ENCODE measurements around the gene KLKB1.
"Not testable (repeated sequence)": the region's sequence is repeated elsewhere in the genome, so short reads cannot be mapped to it uniquely, and the experiment has no call there.

The KLKB1 gene

DNA sequence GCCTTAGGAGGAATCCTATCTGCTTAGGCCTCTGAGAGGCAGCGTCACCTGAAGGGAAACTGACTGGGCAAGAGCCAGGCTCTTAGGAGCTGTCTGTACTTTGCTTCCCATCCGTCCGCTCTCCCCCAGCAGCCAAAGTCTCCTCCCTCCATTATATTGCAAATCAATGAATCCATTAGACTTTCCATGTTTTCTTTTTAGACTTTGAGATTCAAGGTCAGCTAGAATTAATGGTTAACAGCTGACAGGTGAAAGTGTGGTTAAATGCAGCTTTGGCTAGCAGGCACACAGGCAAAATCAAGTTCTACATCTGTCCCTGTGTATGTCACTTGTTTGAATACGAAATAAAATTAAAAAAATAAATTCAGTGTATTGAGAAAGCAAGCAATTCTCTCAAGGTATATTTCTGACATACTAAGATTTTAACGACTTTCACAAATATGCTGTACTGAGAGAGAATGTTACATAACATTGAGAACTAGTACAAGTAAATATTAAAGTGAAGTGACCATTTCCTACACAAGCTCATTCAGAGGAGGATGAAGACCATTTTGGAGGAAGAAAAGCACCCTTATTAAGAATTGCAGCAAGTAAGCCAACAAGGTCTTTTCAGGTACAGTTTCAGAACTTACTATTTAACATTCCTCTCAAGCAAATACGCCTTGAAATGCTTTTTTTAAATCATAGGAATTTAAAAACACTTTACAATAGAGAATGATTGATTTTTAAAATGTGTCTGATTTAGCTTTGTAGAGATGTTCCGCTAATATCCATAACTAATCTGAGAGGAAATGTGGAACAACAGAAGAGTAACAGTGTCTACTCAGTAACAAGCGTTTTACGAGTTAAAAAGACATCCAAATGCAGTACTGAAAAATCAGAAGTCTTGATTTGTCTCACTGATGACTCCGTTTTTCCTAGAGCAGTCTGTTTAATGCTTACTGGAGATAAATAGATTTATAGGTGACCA lies 38.7 kb downstream of the KLKB1 start, which contains the start of gene F11:
TSS of gene F11 (plus strand) at position 507 of the 970 bp plus-strand sequence. CDS start 948 bp downstream, outside the sequence.
- FAIRE-seq = no peak

DNA sequence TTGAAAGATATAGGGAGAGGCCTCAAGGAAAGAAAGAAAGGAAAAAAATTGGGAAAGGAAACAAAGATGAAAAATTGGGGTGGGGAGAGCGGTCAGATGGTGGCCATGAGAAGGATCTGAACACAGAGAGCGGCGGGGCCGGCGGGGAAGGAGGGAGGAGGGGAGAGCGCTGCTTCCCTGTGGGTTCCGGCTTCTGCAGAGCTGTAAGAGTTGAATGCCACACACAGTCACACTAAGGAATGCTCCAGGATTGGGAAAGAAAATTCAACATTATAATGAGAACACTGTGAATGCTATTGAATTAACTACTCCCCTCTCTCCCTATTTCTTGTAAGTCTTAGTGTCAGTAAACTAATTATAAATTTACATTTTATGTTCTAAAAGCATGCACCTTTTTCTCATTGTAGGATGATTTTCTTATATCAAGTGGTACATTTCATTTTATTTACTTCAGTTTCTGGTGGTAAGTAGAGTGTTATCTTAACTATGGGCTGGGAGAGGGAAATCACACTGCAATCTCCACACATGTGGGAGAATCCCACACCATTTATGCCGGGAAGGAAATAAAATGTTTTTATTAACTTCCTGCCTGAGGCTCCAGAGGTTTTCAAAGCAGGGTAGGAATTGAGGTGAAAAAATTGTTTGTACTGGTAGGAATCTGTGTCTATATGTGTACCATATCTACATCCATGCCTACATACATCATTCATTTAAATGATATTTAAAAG lies 39.6 kb downstream of the KLKB1 start:
- no peak for FAIRE-seq

DNA sequence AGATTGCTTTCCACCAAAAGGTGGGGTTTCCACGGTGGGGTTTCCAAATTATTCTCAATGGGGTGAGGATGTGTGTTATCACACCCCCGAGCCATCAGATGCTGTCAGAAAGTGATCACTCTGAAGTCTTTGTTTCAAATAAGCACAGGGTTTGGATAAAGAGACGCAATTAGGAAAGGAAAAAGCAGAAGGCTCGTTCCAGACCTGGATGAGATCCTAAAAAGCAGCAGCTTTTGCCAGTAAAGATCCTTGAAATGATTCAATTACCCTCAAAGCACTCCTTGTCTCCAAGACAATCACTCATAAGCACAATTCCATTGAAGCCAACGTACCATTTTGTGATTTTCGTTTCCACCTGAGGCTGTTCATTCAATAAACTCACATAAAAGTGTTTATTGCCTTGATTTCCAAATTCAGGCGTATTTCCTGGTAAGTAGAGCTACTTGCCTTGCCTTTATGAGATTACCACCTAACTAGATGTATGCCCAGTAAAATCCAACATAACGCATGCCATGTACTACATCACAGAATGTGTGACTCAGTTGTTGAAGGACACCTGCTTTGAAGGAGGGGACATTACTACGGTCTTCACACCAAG lies 43.9 kb downstream of the KLKB1 start:
- no peak for FAIRE-seq

GRCh38 chr4:186272699-186273391 lies 45.5 kb downstream of the KLKB1 start:
- no peak for FAIRE-seq

DNA sequence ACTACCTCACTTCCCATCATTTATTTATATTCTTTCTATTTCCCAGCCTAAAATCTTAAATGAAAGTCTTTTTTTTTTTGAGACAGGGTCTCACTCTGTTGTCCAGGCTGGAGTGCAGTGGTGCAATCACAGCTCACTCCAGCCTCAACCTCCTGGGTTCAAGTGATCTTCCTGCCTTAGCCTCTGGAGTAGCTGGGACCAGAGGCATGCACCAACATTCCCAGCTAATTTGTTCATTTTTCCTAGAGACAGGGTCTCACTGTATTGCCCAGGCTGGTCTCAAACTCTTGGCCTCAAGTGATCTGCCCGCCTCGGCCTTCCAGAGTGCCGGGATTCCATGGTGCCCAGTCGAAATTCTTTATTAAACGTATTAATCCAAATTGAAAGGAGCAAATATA lies 46.1 kb downstream of the KLKB1 start:
- FAIRE-seq = not testable (repeated sequence)

GRCh38 chr4:186283311-186283710 lies 56.0 kb downstream of the KLKB1 start:
- FAIRE-seq = no peak

GRCh38 chr4:186285147-186285546 lies 57.8 kb downstream of the KLKB1 start:
- no peak for FAIRE-seq

GRCh38 chr4:186286581-186286980 lies 59.3 kb downstream of the KLKB1 start:
- no peak for FAIRE-seq

DNA sequence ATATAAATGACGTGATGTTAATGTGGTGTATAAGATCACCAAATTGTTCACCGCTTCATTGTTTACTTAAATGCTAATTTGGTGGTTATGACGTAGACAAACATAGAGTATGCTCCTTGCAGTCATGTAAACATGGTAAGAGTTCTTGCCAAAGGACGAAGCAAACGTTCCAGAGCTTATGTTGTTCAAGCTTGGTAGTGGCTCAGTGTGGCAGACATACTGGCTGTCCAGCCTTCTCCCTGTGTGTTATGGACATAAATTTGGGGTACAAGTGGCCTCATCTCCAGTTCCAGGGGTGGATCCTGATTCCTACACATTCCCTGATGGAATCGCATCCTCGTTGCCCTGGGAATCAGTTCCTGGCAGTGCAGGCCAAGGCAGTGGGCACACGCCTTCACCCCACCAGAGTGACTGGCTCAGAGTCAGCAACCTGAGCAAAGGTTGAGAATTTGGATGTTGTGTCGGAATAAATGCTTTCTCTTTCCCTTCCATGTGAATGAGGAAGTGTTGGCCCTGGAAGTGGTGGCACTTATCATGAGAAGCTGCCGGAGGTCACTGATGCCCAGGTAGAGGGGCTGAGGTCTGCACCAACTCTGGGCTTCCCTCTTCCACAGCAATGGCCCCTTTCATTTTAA lies 64.1 kb downstream of the KLKB1 start:
- no peak for FAIRE-seq

GRCh38 chr4:186294160-186294559 lies 66.9 kb downstream of the KLKB1 start:
- FAIRE-seq = no peak

DNA sequence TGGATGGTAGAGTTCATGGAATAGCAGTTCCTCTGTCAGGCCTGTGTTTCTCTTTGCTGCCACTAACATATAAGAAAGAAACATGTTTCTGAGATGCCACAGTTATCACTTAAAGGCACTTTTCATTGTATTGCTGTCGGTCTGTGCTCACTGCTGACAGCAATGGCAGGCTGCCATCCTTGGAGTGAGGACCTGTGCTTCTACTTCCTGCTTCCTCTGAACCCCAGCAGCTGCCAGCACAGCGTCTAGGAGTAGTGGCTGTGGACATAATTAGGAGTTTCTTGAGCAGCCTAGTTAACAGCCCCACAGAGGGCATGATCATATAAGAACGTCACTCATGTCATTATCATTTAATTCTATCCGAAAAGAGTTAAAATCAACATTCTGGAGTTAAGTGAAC lies 69.2 kb downstream of the KLKB1 start:
- no peak for FAIRE-seq

DNA sequence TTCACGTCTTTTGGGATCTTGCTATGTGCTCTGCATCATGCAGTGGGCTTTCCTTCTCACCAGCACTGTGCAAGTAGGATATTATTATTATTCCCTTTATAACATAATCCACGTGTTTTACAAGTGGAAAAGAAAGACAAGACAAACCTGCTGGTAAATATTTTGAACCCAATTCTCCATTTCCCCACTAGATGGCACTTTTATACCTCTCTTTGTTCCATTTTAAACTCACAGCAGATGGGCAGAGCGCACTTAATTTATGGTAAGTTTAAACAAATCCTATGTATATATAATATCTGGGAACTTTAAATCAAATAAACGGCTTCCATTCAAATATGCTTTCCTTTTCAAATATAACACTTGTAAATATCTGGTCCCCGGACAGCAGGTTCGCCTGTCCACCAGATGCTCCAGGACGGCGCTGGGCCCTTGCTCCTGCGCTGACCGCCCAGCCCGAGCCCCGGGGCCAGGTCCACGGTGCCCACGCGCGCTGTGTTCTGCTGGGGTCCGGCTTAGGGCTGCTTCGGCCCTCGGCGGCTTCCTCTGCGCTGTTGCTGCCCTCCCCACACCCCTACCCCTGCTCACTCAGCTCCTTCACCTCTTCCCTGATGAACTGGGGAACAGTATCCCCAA lies 69.8 kb downstream of the KLKB1 start:
- peak; percentile 90 for FAIRE-seq

DNA sequence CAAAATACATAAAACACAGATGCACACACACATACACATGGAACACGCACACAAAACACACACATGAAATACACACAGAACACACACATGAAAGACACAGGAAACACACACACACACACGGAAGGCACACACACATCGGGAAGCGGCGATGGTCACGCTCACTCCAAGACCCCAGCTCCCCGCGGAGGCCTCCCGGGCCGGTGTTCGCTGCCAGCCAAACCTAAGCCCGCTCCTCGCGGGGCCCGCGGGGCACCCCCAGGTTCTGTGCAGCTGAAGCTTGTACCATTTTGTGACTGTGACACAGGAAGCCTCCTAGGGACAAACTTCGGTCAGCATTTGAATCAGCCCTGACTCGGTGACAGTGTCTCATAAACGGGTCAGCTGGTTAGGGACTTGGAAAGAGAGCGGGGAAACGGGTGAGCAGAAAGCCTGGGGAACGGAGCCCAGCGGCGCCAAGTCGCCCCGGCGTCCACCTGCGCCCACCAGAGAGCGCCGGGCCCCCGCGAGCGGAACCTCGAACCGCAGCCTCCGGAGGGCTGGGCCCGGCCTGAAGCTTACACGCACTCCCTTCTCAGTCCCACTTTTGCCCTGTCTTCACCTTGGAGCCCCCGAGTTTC lies 70.8 kb downstream of the KLKB1 start:
- no peak for FAIRE-seq

DNA sequence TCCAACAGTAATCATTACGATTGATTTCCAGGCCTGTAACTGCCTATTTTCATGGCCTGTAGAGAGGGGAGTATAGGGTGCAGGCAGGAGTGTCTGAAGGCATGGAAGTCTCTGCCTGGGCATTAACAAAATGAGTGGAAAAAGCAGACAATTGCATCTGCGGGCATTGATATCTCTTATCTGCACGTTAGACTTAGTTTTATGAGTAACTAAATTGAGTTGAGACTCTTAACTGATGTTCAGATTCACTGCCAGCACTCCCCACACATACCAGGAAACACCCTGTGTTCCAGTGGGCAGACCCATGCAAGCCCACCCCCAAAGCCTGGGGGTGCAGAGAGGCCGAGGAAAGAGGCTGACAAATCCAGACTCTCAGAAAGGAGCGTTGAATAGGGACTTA lies 72.0 kb downstream of the KLKB1 start:
- FAIRE-seq = no peak

DNA sequence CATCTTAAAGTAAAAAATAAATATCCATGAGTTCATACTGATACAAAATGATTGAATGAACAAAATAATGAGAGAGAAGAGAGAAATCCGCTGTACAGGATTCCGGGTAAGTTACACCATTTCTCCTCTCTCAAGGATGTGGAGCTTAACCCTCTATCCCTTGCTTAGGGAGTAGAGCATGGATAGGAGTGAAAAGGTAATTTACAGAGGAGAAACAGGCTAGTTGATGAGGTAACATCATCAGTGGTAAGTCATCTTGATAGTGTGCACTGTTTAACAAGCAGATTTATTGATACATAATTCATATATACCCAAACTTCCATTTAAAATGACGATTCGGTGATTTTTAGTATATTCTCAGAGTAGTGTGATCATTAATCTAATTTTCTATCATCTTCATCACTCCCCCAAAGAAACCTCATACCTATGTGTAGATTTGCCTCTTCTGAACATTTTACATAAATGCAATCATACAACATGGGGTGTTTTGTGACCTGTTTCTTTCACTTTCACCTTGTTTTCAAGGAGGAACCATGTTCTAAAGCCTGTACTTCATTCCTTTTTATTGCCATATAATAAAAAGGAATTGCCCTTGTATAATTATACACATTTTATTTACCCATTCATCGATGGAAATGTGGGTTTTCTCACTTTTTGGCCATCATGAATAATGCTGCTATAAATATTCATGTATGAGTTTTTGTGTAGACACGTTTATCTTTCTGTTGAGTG lies 73.5 kb downstream of the KLKB1 start:
- no peak for FAIRE-seq

DNA sequence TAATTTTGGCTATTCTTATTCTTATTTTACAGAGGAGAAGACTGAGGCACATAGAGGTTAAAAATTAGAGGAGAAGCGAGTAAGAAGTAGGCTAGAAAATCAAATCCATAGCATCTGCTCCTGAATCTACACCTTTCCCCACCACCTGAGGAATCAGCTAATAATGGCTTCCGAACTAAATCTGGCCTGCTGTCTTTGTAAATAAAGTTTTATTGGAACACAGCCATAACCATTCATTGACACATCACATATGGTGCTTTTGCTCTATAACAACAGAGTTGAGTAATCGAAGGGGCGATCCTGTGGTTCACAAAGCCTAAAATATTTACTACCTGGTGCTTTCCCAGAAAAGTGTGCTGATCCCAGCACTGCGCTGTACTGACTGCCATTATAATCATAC lies 76.9 kb downstream of the KLKB1 start:
- no peak for FAIRE-seq

DNA sequence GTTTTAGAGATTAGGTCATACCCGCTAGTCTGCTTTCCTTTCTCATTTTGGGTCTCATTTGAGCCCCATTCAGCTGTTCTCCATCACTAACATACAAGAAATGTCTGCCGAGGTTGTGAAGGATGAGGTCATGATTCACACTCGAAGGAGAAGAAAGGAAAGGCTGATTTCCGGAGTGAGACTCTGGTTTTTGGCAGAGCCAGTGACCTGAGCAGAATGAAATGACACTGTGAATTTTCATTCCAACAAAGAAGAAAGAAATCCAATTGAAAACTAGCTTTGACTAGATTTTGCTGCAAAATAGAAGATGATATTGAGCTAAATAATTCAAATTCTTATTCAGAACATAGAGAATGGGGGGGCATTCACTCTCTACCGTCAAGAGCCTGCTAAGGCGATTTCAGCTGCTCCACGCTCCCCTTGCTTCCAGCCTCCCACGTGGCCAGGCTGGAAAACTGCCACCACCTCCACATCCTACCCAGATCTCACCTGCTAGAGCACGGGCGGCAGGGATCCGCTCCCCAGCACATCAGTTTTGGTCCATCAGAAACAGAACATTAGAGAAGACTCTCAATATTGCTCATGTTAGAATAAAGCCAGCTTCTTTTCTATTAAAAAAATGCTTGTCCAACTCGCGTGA lies 77.7 kb downstream of the KLKB1 start:
- no peak for FAIRE-seq

DNA sequence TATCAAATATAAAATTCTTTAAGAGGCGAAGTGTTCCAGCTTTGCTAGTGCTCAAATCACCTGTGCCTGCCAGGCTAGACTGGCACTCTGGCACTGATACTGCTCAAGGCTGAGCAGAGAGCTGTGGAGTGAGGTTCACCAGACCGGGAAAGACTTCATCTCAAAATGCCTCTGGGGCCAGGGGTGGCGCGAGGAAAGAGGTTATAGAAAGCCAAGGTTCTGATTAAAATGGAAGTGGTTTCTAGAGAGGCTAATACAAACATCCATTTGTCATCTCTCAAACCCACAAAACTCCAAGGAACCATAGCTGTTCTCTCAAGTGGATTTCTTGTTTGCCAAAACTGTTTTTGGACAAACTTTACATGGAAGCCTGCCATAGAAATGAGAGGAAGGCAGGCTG lies 80.2 kb downstream of the KLKB1 start:
- no peak for FAIRE-seq

DNA sequence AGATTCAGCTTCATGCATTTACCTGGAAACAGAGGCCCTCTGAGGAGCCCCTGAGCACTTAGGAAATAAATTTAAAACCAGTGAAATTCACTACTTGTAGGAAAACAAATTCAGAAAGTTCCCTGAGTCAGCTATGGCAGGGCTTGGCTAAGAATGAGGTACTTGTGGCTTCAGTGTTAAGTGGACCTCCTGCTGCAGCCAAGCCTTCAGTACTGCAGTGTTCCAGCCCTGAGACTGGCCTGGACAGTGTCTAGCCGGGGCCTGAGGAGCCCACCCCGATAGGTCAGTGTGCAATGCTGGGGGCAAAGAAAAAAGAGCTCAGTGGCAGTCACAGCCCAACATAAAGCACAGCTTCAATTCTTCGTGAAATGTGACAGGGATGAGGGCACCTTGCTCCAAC lies 80.6 kb downstream of the KLKB1 start:
- no peak for FAIRE-seq
